HG02973 (cell line): ENCODE data around the gene COQ4.
"Not testable (repeated sequence)": the region's sequence is repeated elsewhere in the genome, so short reads cannot be mapped to it uniquely, and the experiment has no call there.

Source experiments
- ATAC-seq: cut with Tn5 transposase; IDR thresholded peaks from one replicate; pipeline ENCODE4 v1.9.1; 2021; ENCODE audit warnings: moderate library complexity; ENCODE audit not compliant: unreplicated experiment

Gene COQ4

DNA sequence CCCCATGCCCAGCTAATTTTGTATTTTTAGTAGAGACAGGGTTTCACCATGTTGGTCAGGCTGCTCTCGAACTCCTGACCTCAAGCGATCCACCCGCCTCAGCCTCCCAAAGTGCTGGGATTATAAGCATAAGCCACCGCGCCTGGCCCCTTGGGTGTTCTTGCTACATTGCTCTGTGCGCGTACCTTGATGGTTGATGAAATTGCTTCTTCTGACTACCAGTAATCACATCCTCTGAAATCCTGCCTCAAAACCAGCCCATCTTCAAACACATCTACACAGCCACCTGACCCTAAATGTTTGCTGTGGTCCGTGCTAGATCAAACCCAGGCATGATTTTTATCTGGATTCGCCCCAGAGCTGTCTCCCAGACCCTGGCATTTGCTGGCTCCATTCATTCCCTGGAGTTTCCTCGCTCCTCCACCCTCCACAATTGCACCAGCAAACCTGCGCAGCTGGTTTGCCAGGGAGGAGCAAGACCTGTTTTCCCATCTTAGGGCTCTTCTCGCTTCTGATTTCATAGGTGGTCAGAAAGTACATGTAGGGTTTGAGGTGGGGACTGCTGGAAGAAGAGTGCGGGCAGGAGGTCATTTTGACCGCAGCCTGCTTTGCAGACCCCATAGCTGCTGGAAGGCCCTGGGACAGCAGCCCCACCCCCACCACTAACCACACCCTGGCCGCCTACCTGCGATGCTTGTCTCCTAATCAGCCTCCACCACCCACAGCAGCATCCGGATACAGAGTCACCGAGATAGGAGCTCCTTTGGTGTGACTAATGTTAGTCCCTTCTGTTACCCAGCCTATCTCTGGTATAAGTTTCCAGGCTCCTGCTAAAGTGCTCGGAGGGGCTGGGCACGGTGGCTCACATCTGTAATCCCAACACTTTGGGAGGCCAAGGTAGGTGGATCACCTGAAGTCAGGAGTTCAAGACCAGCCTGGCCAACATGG is 23.8 kb upstream of the COQ4 start:
- ATAC-seq: no peak

DNA sequence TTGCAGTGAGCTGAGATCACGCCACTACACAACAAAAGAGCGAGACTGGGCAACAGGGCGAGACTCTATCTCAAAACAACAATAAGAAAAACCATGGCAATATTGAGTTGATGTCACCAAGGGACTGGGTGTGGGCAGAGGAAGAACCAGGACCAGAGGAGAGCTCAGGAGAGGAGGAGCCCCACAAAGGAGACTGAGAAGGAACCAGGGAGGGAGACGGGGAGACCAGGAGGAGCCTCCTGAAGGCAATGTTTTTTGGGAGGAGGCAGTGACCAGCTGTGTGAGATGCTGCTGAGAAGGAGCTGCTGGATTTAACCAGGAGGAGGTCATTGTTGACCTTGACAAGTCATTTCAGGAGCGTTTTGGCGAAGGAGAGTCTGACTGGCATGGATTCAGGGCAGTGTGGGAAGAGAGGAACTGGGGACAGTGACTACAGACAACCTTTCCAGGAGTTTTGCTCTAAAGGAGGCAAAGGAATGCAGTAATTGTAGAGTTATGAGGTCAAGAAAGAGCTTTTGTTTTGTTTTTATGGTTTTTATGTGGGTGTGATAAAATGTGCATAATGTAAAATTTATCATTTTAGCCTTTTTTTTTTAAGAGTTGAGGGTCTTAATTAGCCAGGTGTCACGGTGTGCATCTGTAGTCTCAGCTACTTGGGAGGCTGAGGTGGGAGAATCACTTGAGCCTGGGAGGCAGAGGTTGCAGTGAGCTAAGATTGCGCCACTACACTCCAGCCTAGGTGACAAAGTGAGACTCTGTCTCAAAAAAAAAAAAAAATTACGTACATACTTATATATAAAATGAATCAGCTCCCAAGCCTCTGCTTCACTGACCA is 18.3 kb upstream of the COQ4 start:
- no peak for ATAC-seq

DNA sequence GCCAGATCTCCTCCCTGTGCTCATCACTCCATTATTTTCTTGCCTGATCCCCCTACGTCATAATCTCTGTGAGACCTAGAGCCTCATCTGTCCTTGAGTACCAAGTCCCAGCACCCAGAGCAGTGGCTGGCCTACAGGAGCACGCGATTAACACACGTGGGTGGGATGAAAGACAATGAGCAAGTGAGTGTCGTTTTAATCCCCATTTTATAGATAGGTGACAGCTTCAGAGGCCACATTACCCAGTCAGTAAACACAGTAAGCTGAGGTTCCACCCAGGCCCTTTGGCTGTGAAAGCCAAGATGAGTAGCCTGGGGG is 17.7 kb upstream of the COQ4 start:
- ATAC-seq: no peak

DNA sequence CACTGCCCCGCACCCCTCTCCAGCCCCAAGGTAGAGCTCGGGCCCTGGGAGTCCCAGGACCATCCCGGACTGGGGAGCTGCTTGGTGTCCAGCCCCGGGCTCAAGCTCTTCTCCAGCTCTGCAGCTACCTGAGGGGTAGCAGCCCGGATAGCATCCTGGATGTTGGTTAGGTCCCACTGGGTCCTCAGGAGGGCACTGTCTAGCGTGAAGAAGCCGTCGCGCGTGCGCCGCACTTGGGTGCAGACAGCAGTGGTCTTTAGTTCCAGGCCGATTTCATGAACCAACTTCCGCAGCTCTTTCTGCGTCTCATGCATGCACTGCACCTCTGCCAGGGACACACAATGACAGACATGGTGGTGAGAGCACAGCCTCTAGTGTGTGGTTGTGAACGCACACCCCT is 13.1 kb upstream of the COQ4 start:
- ATAC-seq: no peak

DNA sequence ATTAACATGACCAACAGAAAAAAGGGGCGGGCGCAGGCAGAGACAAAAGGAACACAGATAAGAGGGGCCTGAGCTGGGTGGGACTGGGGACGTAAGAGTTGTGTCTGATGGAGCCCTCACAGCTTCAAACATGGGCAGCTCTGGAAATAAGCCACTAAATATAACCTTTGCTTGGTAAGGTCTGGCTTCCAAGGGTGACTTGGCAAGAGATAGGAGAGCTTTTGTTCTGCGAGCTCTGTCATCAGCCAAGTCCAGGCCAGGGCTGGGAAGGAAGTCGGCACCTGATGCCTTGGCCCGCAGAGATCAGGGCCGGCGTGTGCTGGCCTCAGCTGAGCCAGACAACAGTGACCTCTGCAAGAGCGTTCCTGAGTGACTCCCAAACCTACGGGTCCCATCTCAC is 12.2 kb upstream of the COQ4 start:
- no peak for ATAC-seq

DNA sequence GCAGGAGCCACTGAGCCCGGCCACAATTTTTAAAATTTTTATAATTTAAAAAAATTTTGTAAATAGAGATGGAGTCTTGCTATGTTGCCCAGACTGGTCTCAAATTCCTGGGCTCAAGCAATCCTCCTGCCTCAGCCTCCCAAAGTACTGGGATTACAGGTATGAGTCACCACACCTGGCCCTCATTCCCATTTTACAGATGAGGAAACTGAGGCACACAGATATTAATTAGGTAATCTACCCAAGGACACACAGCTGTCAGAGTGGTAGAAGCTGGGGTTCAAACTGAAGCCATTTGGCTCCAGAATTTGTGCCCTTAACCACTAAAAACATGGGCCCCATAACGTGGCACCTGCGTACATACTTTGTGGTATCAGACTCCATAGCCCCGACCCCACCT is 7.9 kb upstream of the COQ4 start:
- ATAC-seq: no peak

DNA sequence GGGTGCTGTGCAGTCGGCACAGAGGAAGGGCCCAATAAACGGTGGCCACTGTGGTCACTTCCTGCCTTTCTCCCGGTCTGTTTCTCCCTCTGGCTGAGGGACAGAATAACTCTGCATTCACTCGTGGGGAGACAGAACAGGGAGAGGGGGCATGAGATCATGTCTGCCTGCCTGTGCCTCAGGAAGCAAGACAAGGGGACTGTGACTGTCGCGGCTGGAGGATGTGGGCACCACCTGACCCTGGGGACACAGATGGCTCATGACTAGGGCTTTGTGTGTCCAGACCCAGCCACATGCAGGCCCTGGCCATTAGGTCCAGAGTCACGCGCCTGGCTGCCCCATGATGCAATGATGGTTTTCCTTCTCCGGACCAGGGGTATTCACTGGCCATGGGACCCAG is 6.2 kb upstream of the COQ4 start:
- no peak for ATAC-seq

DNA sequence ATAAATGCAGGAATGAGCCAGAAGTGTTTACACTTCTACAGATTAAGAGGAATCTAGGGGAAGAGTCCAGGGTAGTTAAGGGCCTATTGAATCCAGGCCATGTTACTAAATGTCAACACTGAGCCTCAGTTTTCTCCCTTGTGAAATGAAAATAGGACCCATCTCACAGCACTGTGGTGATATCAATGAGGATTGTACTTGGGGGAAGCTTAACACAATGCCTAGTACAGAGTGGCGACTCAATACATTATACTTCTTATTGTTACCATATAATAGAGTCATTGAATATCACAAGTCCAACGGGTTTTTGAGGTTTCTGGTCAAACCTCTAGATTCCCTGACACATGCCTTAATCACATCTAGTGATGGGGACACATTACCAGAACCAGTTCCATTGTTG is 5.0 kb upstream of the COQ4 start:
- ATAC-seq: no peak

DNA sequence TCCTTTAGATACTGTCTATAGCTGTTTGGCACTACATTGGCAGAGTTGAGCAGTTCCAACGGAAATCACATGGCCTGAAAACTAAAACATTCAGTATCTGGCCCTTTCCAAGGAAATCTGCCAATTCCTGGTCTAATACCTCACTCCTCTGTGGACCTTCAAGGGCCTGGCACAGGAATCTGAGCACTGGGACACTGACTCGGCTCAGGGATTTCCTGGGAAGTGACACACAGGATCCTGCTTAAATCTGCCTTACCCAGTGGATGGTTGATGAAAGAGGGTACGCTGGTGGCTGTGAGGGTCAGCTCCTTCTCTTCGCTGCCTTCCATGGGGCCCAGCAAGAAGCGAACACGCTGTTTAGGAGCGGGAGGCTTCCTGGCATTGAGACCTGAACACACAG is 1.3 kb upstream of the COQ4 start:
- no peak for ATAC-seq

DNA sequence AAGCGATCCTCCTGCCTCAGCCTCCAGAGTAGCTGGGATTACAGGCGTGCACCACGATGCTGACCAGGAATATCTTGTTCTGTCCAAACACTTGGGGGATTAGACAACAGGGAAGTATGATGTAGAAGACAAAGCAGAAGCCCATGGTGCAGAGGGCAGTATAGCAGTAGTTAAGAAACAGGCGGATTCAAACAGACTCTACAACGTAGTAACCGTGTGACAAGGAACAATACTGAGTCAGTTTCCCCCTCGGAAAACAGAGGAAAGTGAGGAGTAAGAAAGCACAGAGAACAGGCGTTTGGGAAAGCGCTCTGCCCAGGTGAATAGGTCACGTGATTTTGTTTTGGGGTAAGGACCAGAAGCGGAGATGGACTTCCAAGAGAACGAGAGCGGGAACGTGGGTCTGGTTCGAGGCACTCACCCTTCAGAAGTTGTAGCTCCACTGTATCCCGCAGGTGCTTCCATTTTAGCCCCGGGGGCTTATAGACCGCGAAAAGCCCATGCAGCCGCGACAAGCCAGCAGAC is 698 bp upstream of the COQ4 start:
- ATAC-seq: no peak

DNA sequence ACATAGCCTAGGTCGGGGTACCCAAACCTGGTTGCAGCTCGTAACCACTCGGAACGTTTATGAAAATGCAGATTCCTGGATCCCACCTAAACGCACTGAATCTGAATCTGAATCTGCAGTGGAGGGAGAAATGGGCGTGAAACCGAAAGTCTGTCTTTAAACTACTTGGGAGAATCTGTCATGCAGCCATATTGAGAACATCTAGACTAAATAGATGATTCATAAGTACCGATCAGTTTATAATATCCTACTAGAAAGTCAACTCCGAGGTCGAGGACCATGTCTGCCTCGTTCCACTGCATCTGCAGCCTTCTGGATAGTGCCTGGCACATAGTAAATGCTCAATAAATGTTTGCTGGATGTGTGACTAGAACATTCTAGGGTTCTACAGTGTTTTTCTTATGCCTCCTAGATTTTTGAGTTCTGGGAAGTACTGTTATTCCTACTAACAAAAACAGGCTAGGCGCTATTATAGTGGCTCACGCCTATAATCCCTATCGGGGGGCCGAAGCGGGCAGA is 632 bp downstream of the COQ4 start:
- no peak for ATAC-seq

DNA sequence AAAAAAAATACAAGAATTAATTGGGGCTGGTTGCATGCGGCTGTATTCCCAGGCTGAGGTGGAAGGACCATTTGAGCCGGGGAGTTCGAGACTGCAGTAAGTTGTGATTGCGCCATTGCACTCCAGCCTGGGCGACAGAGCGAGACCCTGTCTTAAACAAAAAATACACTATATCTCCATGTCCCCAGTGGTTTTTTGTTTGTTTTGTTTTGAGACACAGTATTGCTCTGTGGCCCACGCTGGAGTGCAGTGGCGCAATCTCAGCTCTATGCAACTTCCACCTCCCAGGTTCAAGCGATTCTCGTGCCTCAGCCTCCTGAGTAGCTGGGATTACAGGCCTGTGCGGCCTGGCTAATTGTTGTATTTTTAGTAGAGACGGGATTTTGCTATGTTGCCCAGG is 1.2 kb downstream of the COQ4 start:
- no peak for ATAC-seq

DNA sequence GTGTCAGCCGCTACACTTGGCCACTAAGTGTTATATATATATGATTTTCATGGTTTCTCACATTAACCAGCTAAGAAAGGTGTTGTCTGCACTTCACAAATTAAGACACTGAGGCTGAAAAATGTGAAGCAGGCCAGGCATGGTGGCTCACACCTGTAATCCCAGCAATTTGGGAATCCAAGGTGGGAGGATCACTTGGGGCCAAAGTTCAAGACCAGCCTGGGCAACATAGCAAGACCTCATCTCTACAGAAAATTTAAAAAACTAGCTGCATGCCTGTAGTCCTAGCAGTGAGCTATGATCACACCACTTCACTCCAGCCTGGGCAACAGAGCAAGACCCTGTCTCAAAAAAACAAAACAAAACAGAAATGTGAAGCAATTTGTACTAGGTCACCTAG is 1.8 kb downstream of the COQ4 start:
- ATAC-seq: no peak

DNA sequence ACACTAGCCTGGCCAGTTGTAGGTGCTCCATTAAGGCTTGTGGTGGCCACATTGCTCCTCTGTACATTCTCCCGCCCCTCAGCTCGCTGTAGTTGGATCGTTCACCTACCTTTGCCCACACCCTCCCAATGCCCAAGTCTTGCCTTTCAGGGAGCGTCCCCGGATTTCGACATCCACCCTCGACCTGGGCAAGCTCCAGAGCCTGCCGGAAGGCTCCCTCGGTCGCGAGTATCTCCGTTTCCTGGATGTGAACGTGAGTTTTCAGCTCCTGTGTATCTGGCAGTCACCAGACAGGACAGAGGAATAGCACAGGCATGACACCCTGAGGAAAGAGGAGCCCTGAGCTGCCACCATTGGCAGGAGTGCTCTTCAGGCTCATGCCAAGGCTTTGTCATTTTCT is 3.0 kb downstream of the COQ4 start:
- no peak for ATAC-seq

DNA sequence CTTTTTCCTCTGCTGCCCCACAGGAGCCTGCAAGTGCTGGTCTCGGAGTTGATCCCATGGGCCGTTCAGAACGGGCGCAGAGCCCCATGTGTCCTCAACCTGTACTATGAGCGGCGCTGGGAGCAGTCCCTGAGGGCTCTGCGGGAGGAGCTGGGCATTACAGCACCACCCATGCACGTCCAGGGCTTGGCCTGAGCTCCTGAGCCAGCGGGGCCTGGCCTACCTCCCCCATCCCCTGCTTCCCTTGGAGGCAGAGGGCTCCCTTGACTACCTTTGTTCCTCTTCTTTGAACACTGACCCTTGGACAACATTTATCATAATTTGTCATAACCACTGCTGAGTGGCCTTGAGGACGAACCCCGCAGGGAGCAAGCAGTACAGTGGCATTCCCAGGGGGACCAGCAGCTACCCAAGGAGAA is 10.8 kb downstream of the COQ4 start:
- no peak for ATAC-seq

DNA sequence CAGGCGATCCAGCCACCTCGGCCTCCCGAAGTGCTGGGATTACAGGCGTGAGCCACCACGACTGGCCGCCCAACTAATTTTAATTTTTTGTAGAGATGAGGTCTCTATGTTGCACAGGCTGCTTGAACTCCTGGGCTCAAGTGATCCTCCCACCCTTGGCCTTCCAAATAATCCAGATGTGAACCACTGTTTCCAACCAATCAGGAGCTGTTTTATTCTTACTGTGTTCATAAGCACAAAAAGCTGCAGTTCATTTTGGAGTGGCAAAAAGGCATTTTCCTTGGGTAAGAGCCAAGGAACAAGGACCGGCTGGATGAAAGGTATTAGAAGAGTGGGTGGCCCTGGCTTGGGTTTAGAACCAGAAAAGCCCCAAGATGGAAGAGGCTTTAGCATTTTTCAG is 12.5 kb downstream of the COQ4 start:
- ATAC-seq: no peak

DNA sequence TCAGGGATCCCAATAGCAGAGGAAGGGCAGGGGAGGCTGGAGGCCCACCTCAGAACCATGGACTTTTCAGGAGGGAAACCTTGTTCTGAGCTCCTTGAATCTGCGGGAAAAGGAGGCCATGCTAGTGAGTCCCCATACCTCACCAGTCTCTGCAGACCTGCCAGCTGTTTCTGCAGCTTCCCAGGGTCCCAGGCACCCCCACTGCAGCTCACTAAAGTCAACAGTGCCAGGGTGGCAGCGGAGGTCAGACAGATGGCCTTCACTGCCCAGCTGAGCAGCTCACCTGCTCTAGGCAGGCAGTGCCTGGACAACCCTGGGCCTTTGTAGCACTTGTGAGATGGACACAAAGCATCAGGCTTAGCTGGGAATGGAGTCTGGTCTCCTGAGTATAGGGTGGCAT is 13.3 kb downstream of the COQ4 start:
- no peak for ATAC-seq

DNA sequence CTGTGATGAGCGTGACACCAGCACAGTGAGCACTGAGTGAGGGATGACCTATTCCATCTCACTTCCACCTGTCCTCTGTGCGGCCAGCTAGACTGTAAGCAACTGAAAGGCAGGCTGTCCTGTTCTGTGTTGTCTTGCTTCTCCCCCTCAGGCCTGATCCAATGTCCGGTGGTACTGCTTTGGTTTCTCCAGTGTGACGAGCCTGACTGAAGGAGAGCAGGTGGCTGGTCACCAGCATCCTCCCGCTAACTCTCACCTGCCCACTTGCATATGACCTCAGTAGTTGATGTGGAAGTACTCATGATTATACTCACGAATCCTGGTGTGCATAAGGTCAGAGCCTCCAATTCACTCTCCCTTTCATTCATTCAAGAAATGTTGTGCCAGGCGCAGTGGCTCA is 15.3 kb downstream of the COQ4 start:
- no peak for ATAC-seq

DNA sequence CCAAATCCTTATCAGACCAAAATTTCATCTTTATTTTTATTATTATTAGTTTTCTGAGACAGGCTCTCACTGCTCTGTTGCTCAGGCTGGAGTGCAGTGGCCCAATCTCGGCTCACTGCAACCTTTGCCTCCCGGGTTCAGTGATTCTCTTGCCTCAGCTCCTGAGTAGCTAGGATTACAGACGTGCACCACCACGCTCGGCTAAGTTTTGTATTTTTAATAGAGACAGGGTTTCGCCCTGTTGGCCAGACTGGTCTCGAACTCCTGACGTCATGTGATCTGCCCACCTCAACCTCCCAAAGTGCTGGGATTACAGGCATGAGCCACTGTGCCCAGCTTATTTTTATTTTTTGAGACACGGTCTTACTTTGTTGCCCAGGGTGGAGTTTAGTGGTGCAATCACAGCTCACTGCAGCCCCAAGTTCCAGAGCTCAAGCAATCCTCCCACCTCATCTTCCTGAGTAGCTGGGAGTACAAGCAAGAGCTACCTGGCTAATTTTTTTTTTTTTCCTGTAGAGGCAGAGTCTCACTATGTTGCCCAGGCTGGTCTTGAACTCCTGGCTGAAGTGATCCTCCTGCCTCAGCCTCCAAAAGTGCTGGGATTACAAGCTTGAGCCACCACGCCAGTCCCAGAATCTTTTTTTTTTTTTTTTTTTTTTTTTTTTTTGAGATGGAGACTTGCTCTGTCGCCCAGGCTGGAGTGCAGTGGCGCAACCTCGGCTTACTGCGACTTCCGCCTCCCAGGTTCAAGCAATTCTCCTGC is 16.4 kb downstream of the COQ4 start:
- ATAC-seq: not testable (repeated sequence)

DNA sequence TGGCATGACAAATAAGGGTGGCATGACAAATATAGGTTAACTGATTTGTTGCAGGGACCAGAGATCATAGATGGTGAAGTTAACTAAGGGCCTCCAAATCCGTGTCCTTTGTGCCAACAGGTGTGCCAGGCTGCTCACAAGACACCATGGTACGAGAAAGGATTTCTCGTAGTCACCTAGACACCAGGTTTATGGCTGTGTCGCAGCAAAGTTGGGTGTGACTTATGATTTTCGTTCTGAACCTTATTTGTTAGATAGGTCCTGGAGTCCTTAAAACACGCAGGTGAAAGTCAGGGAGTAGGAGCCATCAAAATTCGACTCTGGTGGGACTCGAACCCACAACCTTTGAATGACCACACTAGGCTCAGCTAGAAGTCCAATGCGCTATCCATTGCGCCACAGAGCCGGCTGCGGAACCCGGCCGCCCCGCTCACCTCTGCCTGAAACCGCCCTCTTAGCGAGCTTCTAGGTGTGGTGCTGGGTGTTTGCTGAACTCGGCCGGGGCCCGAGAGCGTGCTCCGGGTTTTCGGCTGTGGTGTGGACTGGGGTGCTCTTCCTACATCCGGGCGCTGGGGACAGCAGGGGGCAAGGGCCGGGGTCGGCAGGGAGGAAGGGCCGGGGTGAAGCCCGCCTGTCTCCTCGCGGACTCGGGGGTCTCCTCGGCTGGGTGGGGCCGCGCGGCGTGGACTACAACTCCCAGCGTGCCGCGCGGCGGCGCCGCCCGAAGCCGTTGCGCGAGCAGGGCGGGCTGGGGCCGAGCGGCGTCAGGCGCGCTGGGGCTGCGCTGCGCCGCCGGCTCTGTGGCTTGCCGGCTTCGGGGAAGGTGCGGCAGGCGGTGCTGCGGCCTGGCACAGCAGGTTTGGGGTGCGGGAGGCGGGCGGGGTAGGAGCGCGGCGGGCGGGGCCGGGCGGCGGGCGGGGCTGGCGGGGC is 17.4 kb downstream of the COQ4 start, which contains the start of gene SLC27A4:
SLC27A4 (plus strand) TSS at position 767 of the 930 bp plus-strand sequence. CDS start 2,606 bp downstream, outside the sequence.
- ATAC-seq: peak; percentile 71
